ENCODE measurements around the gene SORCS1.
A peak's percentile ranks its signal among the peaks of the same experiment; 100 is the strongest.

The SORCS1 gene

GRCh38 chr10:106661133-106661766, 503.3 kb downstream of the SORCS1 start:
- DNase-seq (ENCODE audit: low spot score): no peak

GRCh38 chr10:106660550-106660949, 504.0 kb downstream of the SORCS1 start:
- no peak for DNase-seq (ENCODE audit: low spot score)

- no peak for DNase-seq (ENCODE audit: low spot score)
Measured at GRCh38 chr10:106655636-106656035, 508.9 kb downstream of the SORCS1 start.

- DNase-seq (ENCODE audit: low spot score): no peak
Measured at GRCh38 chr10:106655165-106655564, 509.3 kb downstream of the SORCS1 start.

GRCh38 chr10:106652279-106652678, 512.2 kb downstream of the SORCS1 start:
- no peak for DNase-seq (ENCODE audit: low spot score)

- DNase-seq (ENCODE audit: low spot score): no peak
Measured at GRCh38 chr10:106648534-106649481, 515.7 kb downstream of the SORCS1 start.

GRCh38 chr10:106643473-106643872, 521.0 kb downstream of the SORCS1 start:
- DNase-seq (ENCODE audit: low spot score): no peak

GRCh38 chr10:106637873-106638272, 526.6 kb downstream of the SORCS1 start:
- no peak for DNase-seq (ENCODE audit: low spot score)

- DNase-seq (ENCODE audit: low spot score): peak; percentile 88
Measured at GRCh38 chr10:106636766-106637491, 527.6 kb downstream of the SORCS1 start.

GRCh38 chr10:106635947-106636346, 528.6 kb downstream of the SORCS1 start:
- DNase-seq (ENCODE audit: low spot score): no peak

GRCh38 chr10:106631016-106631702, 533.3 kb downstream of the SORCS1 start:
- DNase-seq (ENCODE audit: low spot score): no peak

GRCh38 chr10:106626371-106626770, 538.1 kb downstream of the SORCS1 start:
- DNase-seq (ENCODE audit: low spot score): no peak

GRCh38 chr10:106625751-106626150, 538.8 kb downstream of the SORCS1 start:
- DNase-seq (ENCODE audit: low spot score): no peak

GRCh38 chr10:106619346-106619745, 545.2 kb downstream of the SORCS1 start:
- DNase-seq (ENCODE audit: low spot score): no peak

GRCh38 chr10:106618646-106619045, 545.9 kb downstream of the SORCS1 start:
- no peak for DNase-seq (ENCODE audit: low spot score)

GRCh38 chr10:106615081-106615480, 549.4 kb downstream of the SORCS1 start:
- DNase-seq (ENCODE audit: low spot score): peak; percentile 64

GRCh38 chr10:106614293-106614692, 550.2 kb downstream of the SORCS1 start:
- peak; percentile 39 for DNase-seq (ENCODE audit: low spot score)

- DNase-seq (ENCODE audit: low spot score): no peak
Measured at GRCh38 chr10:106612381-106612780, 552.1 kb downstream of the SORCS1 start.

- no peak for DNase-seq (ENCODE audit: low spot score)
Measured at GRCh38 chr10:106609470-106610266, 554.8 kb downstream of the SORCS1 start.

GRCh38 chr10:106608066-106608465, 556.4 kb downstream of the SORCS1 start:
- no peak for DNase-seq (ENCODE audit: low spot score)

- DNase-seq (ENCODE audit: low spot score): no peak
Measured at GRCh38 chr10:106595281-106595680, 569.2 kb downstream of the SORCS1 start.

Data from kidney tubule cell (primary cell).